H1 (cell line): ENCODE data around the gene ATP6V1B1. TPM values are rescaled to one million over a fixed set of nuclear protein-coding genes. Genes with fewer than 3 reads are reported as not detected.

ENCODE experiments used
- BACH1 ChIP-seq: IDR thresholded peaks from 2 replicates; pipeline ENCODE4 v1.6.1; 2012; ENCODE audit warnings: low read length, improper control_type of control experiment
- EZH2 ChIP-seq: fragments of 200-600 bp; sonication (generic); IDR thresholded peaks from 2 replicates; pipeline ENCODE4 v1.7.1; 2012; ENCODE audit warnings: low read depth, mild to moderate bottlenecking, moderate library complexity, low read length, inconsistent platforms; ENCODE audit not compliant: severe bottlenecking
- GTF2F1 ChIP-seq: IDR thresholded peaks from 2 replicates; pipeline ENCODE4 v1.6.1; 2012; ENCODE audit warnings: low read depth, low read length, improper control_type of control experiment, borderline replicate concordance
- POU5F1 ChIP-seq: IDR thresholded peaks from 2 replicates; pipeline ENCODE4 v1.6.1; 2011; ENCODE audit warnings: low read depth, mild to moderate bottlenecking, low read length, moderate library complexity
- SP1 ChIP-seq: IDR thresholded peaks from 2 replicates; pipeline ENCODE4 v1.6.1; 2011; ENCODE audit warnings: low read depth, low read length
- polyA plus RNA-seq, 7 experiments: library from polyadenylated mRNA; depleted of rRNA in 3 of 7; stranded (reverse) in 5 of 7; unstranded in 2 of 7; fragments of >200 nt in 5 of 7; fragments of 200-250 nt in 2 of 7; gene quantifications; 1 replicate in 5 of 7; 2 replicates in 1 of 7; 4 replicates in 1 of 7; pipeline versions ENCODE4 v1.2.1 to v1.2.3, GENCODE V29; 2011 to 2013; ENCODE audit warnings: missing spikeins in 2 of 7, mixed read lengths in 2 of 7
- total RNA-seq: library from RNA; stranded (reverse); fragmentation: NEBNext Ultra II Directional; extraction: Animal tissue kit (Norgen Biotek cat#: 25700); gene quantifications from 2 replicates; pipeline ENCODE4 v1.2.1, GENCODE V29; 2021
- TF ChIP-seq, protein P1 (sequence below), 3 experiments: IDR thresholded peaks; 1 replicate in 2 of 3; 2 replicates in 1 of 3; pipeline versions ENCODE4 v1.5.1 to v1.6.1; 2011; ENCODE audit warnings: low read length in 3 of 3, mild to moderate bottlenecking in 3 of 3, inconsistent platforms in 2 of 3, low read depth in 1 of 3, moderate library complexity in 1 of 3; ENCODE audit not compliant: insufficient read depth in 1 of 3; ENCODE audit errors: control extremely low read depth in 1 of 3
- TF ChIP-seq, protein P2 (sequence below): IDR thresholded peaks from 2 replicates; pipeline ENCODE4 v1.6.1; 2011; ENCODE audit warnings: low read depth, mild to moderate bottlenecking, low read length; ENCODE audit not compliant: insufficient read depth

ATP6V1B1 gene
- total and polyA plus RNA-seq, 2 of the 8 experiments (the other 6 are each of a cell fraction or from before 2014, with no cell fraction given), result not detected

DNA sequence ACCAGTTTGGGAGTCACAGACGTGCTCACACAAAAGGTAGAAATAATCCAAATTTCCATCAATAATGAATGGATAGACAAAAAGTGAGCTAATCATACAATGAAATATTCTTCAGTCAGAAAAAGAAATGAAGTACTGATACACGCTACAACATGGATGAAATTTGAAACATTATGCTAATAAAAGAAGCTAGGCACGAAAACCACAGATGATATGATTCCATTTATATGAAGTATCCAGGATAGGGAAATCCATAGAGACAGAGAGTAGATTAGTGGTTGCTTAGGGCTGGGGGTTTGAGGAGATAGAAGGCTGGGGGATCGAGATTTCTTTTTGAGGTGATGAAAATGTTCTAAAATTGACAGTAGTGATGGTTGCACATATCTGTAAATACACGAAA lies 43.0 kb upstream of the ATP6V1B1 start (continued):
- TF ChIP-seq, protein P1, sequence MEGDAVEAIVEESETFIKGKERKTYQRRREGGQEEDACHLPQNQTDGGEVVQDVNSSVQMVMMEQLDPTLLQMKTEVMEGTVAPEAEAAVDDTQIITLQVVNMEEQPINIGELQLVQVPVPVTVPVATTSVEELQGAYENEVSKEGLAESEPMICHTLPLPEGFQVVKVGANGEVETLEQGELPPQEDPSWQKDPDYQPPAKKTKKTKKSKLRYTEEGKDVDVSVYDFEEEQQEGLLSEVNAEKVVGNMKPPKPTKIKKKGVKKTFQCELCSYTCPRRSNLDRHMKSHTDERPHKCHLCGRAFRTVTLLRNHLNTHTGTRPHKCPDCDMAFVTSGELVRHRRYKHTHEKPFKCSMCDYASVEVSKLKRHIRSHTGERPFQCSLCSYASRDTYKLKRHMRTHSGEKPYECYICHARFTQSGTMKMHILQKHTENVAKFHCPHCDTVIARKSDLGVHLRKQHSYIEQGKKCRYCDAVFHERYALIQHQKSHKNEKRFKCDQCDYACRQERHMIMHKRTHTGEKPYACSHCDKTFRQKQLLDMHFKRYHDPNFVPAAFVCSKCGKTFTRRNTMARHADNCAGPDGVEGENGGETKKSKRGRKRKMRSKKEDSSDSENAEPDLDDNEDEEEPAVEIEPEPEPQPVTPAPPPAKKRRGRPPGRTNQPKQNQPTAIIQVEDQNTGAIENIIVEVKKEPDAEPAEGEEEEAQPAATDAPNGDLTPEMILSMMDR (IDR thresholded peaks at IDR 0.05; ENCODE audit: control extremely low read depth in 1 of 3, insufficient read depth in 1 of 3, low read depth in 1 of 3, low read length in 3 of 3), result no peak
- TF ChIP-seq POU5F1, result no peak
- no peak for TF ChIP-seq SP1
- TF ChIP-seq, protein P2, sequence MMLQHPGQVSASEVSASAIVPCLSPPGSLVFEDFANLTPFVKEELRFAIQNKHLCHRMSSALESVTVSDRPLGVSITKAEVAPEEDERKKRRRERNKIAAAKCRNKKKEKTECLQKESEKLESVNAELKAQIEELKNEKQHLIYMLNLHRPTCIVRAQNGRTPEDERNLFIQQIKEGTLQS, result no peak
- TF ChIP-seq BACH1, result no peak
- no peak for TF ChIP-seq GTF2F1
- TF ChIP-seq EZH2, result no peak
